GM06990 (cell line): ENCODE data around the gene CENPU.

Source experiments
- DNase-seq: peaks from one replicate; pipeline ENCODE4 v3.0.0-alpha.2; 2011; ENCODE audit not compliant: insufficient read length; ENCODE audit errors: extremely low read depth
- H3K27me3 ChIP-seq: replicated peaks from 2 replicates; pipeline ENCODE4 v1.6.0; 2011; ENCODE audit warnings: low read length; ENCODE audit not compliant: control insufficient read depth, insufficient read depth
- H3K36me3 ChIP-seq: 2 replicates; pipeline ENCODE4 v1.5.1; 2011; ENCODE audit warnings: low read length; ENCODE audit not compliant: control insufficient read depth, insufficient read depth
- H3K4me3 ChIP-seq: replicated peaks from 2 replicates; pipeline ENCODE4 v1.5.1; 2011; ENCODE audit warnings: low read depth, mild to moderate bottlenecking, control low read depth, low read length
- TF ChIP-seq, protein P1 (sequence below): IDR thresholded peaks from 2 replicates; pipeline ENCODE4 v1.5.1; 2011; ENCODE audit warnings: low read length, control low read depth, mild to moderate bottlenecking, inconsistent platforms; ENCODE audit not compliant: insufficient read depth, poor library complexity, severe bottlenecking

The CENPU gene

DNA sequence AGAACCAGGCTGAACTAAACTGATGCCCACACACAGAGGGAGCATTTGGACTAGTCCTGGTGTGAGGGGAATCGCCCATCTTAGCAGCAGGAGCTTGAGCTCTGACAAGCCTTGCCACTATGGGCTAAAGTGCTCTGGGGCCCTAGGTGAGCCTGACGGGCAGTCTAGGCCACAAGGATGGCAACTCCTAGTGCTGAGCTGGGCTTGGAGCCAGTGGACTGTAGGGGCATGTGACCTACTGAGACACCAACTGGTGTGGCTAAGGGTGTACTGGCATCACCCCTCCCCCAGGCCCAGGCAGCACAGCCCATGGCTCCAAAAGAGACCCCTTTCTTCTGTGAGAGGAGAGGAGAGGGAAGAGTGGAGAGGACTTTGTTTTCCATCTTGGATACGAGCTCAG is 14.5 kb downstream of the CENPU start:
- H3K36me3 ChIP-seq: peaks cover 14% of the 10 kb centered on the region
- TF ChIP-seq, protein P1, sequence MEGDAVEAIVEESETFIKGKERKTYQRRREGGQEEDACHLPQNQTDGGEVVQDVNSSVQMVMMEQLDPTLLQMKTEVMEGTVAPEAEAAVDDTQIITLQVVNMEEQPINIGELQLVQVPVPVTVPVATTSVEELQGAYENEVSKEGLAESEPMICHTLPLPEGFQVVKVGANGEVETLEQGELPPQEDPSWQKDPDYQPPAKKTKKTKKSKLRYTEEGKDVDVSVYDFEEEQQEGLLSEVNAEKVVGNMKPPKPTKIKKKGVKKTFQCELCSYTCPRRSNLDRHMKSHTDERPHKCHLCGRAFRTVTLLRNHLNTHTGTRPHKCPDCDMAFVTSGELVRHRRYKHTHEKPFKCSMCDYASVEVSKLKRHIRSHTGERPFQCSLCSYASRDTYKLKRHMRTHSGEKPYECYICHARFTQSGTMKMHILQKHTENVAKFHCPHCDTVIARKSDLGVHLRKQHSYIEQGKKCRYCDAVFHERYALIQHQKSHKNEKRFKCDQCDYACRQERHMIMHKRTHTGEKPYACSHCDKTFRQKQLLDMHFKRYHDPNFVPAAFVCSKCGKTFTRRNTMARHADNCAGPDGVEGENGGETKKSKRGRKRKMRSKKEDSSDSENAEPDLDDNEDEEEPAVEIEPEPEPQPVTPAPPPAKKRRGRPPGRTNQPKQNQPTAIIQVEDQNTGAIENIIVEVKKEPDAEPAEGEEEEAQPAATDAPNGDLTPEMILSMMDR: no peak
- no peaks in the 10 kb centered on the region for H3K27me3 ChIP-seq
- no peak for DNase-seq
- no peak overlapping the region for H3K4me3 ChIP-seq

- H3K4me3 ChIP-seq: no peak overlapping the region
- no peak for DNase-seq
- H3K36me3 ChIP-seq: peaks cover 14% of the 10 kb centered on the region
- H3K27me3 ChIP-seq: no peaks in the 10 kb centered on the region
- TF ChIP-seq, protein P1: no peak
These were observed 18.4 kb downstream of the CENPU start for GRCh38 chr4:184715526-184715925.

- DNase-seq: no peak
- Histone ChIP-seq H3K4me3 (no peak overlapping the region), H3K27me3 (no peaks in the 10 kb centered on the region), H3K36me3 (peaks cover 8% of the 10 kb centered on the region)
- TF ChIP-seq, protein P1: no peak
These were observed 20.0 kb downstream of the CENPU start for GRCh38 chr4:184713887-184714286.

DNA sequence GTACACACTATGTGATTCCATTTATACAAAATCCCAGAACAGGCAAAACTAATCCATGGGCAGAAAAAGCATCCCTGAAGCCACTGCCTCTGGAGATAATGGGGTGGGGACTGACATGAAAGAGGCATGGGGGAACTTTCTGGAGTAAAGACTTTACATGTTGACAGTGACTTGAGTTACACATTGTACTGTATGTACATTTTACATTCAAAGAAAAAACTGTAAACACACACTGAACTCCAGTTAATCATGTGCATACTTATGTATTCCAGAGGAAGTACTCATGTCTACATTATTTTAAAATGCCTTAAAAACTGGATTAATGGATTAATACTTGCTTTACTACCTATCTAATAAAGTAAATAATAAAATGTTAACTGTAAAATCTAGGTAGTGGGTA is 21.6 kb downstream of the CENPU start:
- TF ChIP-seq, protein P1: no peak
- H3K27me3 ChIP-seq: no peaks in the 10 kb centered on the region
- peaks cover 6% of the 10 kb centered on the region for H3K36me3 ChIP-seq
- no peak overlapping the region for H3K4me3 ChIP-seq
- DNase-seq: no peak

DNA sequence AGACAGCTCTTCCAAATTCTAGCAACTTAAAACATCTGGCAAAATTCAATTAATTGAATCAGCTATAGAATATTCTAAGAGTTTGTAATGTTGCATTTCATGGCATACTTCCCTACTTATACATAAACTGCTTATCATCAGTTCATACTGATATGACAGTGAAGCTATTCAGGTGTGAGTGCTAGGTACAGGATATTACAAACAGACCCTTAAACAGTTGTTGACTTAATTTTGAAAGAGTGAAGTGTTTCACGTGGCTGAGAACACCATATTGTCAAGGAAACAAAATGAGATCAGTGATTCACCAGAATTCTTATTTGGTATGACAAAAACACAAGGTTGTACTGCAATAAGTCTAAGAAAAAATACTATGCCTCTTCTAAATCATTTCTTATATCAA is 27.4 kb downstream of the CENPU start:
- no peaks in the 10 kb centered on the region for H3K27me3 ChIP-seq
- TF ChIP-seq, protein P1: no peak
- no peak for DNase-seq
- H3K36me3 ChIP-seq: peaks cover 8% of the 10 kb centered on the region; the same call in 1 of the 2 replicates
- H3K4me3 ChIP-seq: no peak overlapping the region

DNA sequence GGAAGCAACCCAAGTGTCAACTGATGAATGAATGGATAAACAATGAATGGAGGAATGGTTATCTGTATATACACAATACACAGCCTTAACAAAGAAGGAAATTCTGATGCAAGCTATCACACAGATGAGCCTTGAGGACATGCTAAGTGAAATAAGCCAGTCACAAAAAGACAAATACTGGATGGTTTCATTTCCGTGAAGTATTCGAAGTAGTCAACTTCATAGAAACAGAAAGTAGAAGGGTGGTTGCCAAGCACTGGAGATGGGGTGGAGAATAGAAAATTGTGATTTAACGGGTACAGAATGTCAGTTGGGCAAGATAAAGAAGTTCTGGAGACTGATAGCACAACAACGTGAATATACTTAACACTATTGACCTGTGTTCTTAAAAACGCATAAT is 28.2 kb downstream of the CENPU start:
- Histone ChIP-seq H3K4me3 (no peak overlapping the region), H3K27me3 (no peaks in the 10 kb centered on the region), H3K36me3 (peaks cover 8% of the 10 kb centered on the region; the same call in 1 of the 2 replicates)
- DNase-seq: no peak
- TF ChIP-seq, protein P1: no peak
